ENCODE measurements around the gene MYD88.

GRCh38 chr3:38130631-38131065 lies 7.8 kb upstream of the MYD88 start:
- TF ChIP-seq POLR2A (IDR thresholded peaks at IDR 0.05; ENCODE audit: low read length) (no peak), GATA1 (IDR thresholded peaks at IDR 0.05; ENCODE audit: low read depth, low read length) (no peak)

All from erythroblast (primary cell).